H9 (cell line): Measurements from ENCODE around the gene TRAP1. TPM values are rescaled to one million over a fixed set of nuclear protein-coding genes. Genes with fewer than 3 reads are reported as not detected.
A peak's percentile ranks its signal among the peaks of the same experiment; 100 is the strongest.

Source experiments
- DNase-seq: peaks from one replicate; pipeline ENCODE4 v3.0.0-alpha.2; 2017
- H2AFZ ChIP-seq: one replicate; pipeline ENCODE4 v1.6.1; 2013; ENCODE audit warnings: mild to moderate bottlenecking, low read length, control low read depth, moderate library complexity
- H2AK5ac ChIP-seq: 2 replicates; pipeline ENCODE4 v1.6.1; 2013; ENCODE audit warnings: low read length, control low read depth, mixed read lengths; ENCODE audit not compliant: insufficient read length
- H2BK120ac ChIP-seq: one replicate; pipeline ENCODE4 v1.6.1; 2013; ENCODE audit warnings: low read depth, mild to moderate bottlenecking, low read length, control low read depth, inconsistent platforms; ENCODE audit not compliant: poor library complexity, severe bottlenecking
- H2BK12ac ChIP-seq: 2 replicates; pipeline ENCODE4 v1.6.1; 2013; ENCODE audit warnings: low read length, control low read depth, mixed read lengths, low read depth; ENCODE audit not compliant: insufficient read length
- H2BK15ac ChIP-seq: 2 replicates; pipeline ENCODE4 v1.6.1; 2013; ENCODE audit warnings: low read depth, low read length, control low read depth
- H2BK20ac ChIP-seq: one replicate; pipeline ENCODE4 v1.6.1; 2013; ENCODE audit warnings: low read depth, mild to moderate bottlenecking, low read length, control low read depth, inconsistent platforms; ENCODE audit not compliant: poor library complexity, severe bottlenecking
- H2BK5ac ChIP-seq: 2 replicates; pipeline ENCODE4 v1.6.1; 2013; ENCODE audit warnings: low read length, control low read depth, mixed read lengths; ENCODE audit not compliant: insufficient read length
- H3K14ac ChIP-seq: 2 replicates; pipeline ENCODE4 v1.6.1; 2013; ENCODE audit warnings: low read length, control low read depth; ENCODE audit not compliant: insufficient read depth
- H3K18ac ChIP-seq: 2 replicates; pipeline ENCODE4 v1.6.1; 2013; ENCODE audit warnings: low read depth, mild to moderate bottlenecking, mixed read lengths, low read length, control low read depth; ENCODE audit not compliant: insufficient read length
- H3K23ac ChIP-seq: 2 replicates; pipeline ENCODE4 v1.6.1; 2013; ENCODE audit warnings: low read length, control low read depth, mixed read lengths, low read depth; ENCODE audit not compliant: insufficient read length
- H3K23me2 ChIP-seq: 2 replicates; pipeline ENCODE4 v1.6.1; 2013; ENCODE audit warnings: low read depth, mild to moderate bottlenecking, mixed read lengths, low read length, control low read depth; ENCODE audit not compliant: insufficient read length, poor library complexity, severe bottlenecking
- H3K27ac ChIP-seq: 2 replicates; pipeline ENCODE4 v1.5.1; 2013; ENCODE audit warnings: low read length, control low read depth, mixed read lengths, low read depth; ENCODE audit not compliant: insufficient read length
- H3K27me3 ChIP-seq: 2 replicates; pipeline ENCODE4 v1.6.1; 2013; ENCODE audit warnings: low read length, control low read depth, inconsistent platforms; ENCODE audit not compliant: insufficient read depth
- H3K4ac ChIP-seq: 2 replicates; pipeline ENCODE4 v1.6.1; 2013; ENCODE audit warnings: low read depth, mild to moderate bottlenecking, control low read depth, inconsistent platforms, low read length, moderate library complexity
- H3K4me1 ChIP-seq: 2 replicates; pipeline ENCODE4 v1.6.1; 2013; ENCODE audit warnings: low read length, control low read depth, inconsistent platforms; ENCODE audit not compliant: insufficient read depth
- H3K4me2 ChIP-seq: 2 replicates; pipeline ENCODE4 v1.6.1; 2013; ENCODE audit warnings: low read length, control low read depth, mixed read lengths; ENCODE audit not compliant: insufficient read length, insufficient read depth
- H3K56ac ChIP-seq: 2 replicates; pipeline ENCODE4 v1.6.1; 2013; ENCODE audit warnings: low read depth, mild to moderate bottlenecking, mixed read lengths, low read length, control low read depth; ENCODE audit not compliant: insufficient read length
- H3K79me1 ChIP-seq: 2 replicates; pipeline ENCODE4 v1.6.1; 2013; ENCODE audit warnings: low read depth, mild to moderate bottlenecking, moderate library complexity, low read length, control low read depth, inconsistent platforms; ENCODE audit not compliant: insufficient read depth, poor library complexity, severe bottlenecking
- H3K79me2 ChIP-seq: 2 replicates; pipeline ENCODE4 v1.6.1; 2013; ENCODE audit warnings: low read length, control low read depth, inconsistent platforms; ENCODE audit not compliant: insufficient read depth
- H3K9ac ChIP-seq: 2 replicates; pipeline ENCODE4 v1.6.1; 2013; ENCODE audit warnings: low read length, control low read depth, mixed read lengths; ENCODE audit not compliant: insufficient read length; ENCODE audit errors: extremely low read depth
- H3K9me3 ChIP-seq: one replicate; pipeline ENCODE4 v1.6.1; 2013; ENCODE audit warnings: low read depth, low read length, inconsistent platforms; ENCODE audit not compliant: control insufficient read depth
- H3T11ph ChIP-seq: one replicate; pipeline ENCODE4 v1.6.1; 2013; ENCODE audit warnings: mild to moderate bottlenecking, low read length, control low read depth, inconsistent platforms
- H4K20me1 ChIP-seq: one replicate; pipeline ENCODE4 v1.6.1; 2013; ENCODE audit not compliant: control insufficient read depth, insufficient read length, insufficient read depth
- H4K5ac ChIP-seq: 2 replicates; pipeline ENCODE4 v1.6.1; 2013; ENCODE audit warnings: low read depth, mild to moderate bottlenecking, mixed read lengths, low read length, control low read depth; ENCODE audit not compliant: insufficient read length
- H4K8ac ChIP-seq: replicated peaks from 2 replicates; pipeline ENCODE4 v1.6.1; 2013; ENCODE audit warnings: low read length, control low read depth, mixed read lengths, low read depth; ENCODE audit not compliant: insufficient read length
- H4K91ac ChIP-seq: 2 replicates; pipeline ENCODE4 v1.6.1; 2013; ENCODE audit warnings: low read depth, mild to moderate bottlenecking, moderate library complexity, mixed read lengths, low read length, control low read depth; ENCODE audit not compliant: insufficient read length
- H3K27ac Mint-ChIP-seq, 3 experiments: 2 replicates in 2 of 3; 3 replicates in 1 of 3; pipeline ENCODE4 v1.8.0; 2020 to 2021; ENCODE audit warnings: mixed read lengths in 3 of 3, mild to moderate bottlenecking in 1 of 3, moderate library complexity in 1 of 3
- H3K27me3 Mint-ChIP-seq: 2 replicates; pipeline ENCODE4 v1.8.0; 2021; ENCODE audit warnings: low read depth, mild to moderate bottlenecking, moderate library complexity, mixed read lengths
- H3K36me3 Mint-ChIP-seq, 3 experiments: 2 replicates in 2 of 3; 3 replicates in 1 of 3; pipeline ENCODE4 v1.8.0; 2020 to 2021; ENCODE audit warnings: low read depth in 3 of 3, mixed read lengths in 3 of 3; ENCODE audit not compliant: insufficient read depth in 1 of 3
- H3K4me1 Mint-ChIP-seq, 2 experiments: 2 replicates each; pipeline ENCODE4 v1.8.0; 2020; ENCODE audit warnings: mixed read lengths in 2 of 2
- H3K4me3 Mint-ChIP-seq, 2 experiments: 2 replicates in 1 of 2; 3 replicates in 1 of 2; pipeline ENCODE4 v1.8.0; 2020 to 2021; ENCODE audit warnings: mild to moderate bottlenecking in 2 of 2, mixed read lengths in 2 of 2, moderate library complexity in 1 of 2
- H3K9me3 Mint-ChIP-seq, 2 experiments: 2 replicates in 1 of 2; 3 replicates in 1 of 2; pipeline ENCODE4 v1.8.0; 2020; ENCODE audit warnings: mild to moderate bottlenecking in 2 of 2, mixed read lengths in 2 of 2, moderate library complexity in 1 of 2
- CTCF ChIP-seq: fragments of 200-600 bp; sonication (generic); conservative IDR thresholded peaks from 3 replicates; pipeline ENCODE4 v1.8.0; 2021; ENCODE audit warnings: antibody characterized with exemption, mild to moderate bottlenecking
- WGBS: extraction: QIAGEN DNeasy Blood & Tissue Kit; methylation state at CpG from one replicate; pipeline ENCODE4 v1.1.7; 2013; ENCODE audit warnings: missing lambda C conversion rate, low lambda C conversion rate, mixed read lengths; ENCODE audit not compliant: insufficient read length; ENCODE audit errors: extremely low coverage; 5-methylcytosine and 5-hydroxymethylcytosine counted together
- total RNA-seq: library from RNA; stranded (reverse); gene quantifications from 2 replicates; pipeline ENCODE4 v1.2.1, GENCODE V29; 2021

TRAP1 gene
- total RNA-seq, 1 experiment from 2014 or later, result 211 TPM

GRCh38 chr16:3712861-3713372, 4.4 kb downstream of the TRAP1 start:
- no peak overlapping the region for H3K14ac ChIP-seq
- no peak overlapping the region for H3K56ac ChIP-seq
- no peak overlapping the region for H2BK12ac ChIP-seq
- no peak overlapping the region for H3K4me2 ChIP-seq
- no peak overlapping the region for H2AK5ac ChIP-seq
- H3K27ac ChIP-seq, result no peak overlapping the region
- Mint-ChIP-seq H3K4me3 (no peak overlapping the region), H3K27ac (peak overlapping the region; percentile 62 to 93 (median 83); a peak in 6 of 7 replicates), H3K9me3 (no peaks in the 10 kb centered on the region; a peak in 1 of 5 replicates), H3K27me3 (no peaks in the 10 kb centered on the region), H3K4me1 (peaks cover 25 to 26% of the 10 kb centered on the region in 2 experiments), H3K36me3 (peaks cover 10 to 48% (median 24%) of the 10 kb centered on the region in 3 experiments; a peak in 6 of 7 replicates)
- peaks cover 6% of the 10 kb centered on the region for H3K23me2 ChIP-seq
- peaks cover 21% of the 10 kb centered on the region; the same call in 1 of the 2 replicates for H3K79me2 ChIP-seq
- H2BK5ac ChIP-seq, result no peak overlapping the region
- H2AFZ ChIP-seq, result no peak overlapping the region
- H3K79me1 ChIP-seq, result peaks cover 2% of the 10 kb centered on the region
- no CpG with 5 or more reads among the region's 16 CpGs for WGBS
- H3T11ph ChIP-seq, result no peak overlapping the region
- no peak overlapping the region for H4K5ac ChIP-seq
- H3K4ac ChIP-seq, result no peak overlapping the region
- no peak for TF ChIP-seq CTCF
- H4K91ac ChIP-seq, result no peak overlapping the region
- DNase-seq, result no peak
- no peaks in the 10 kb centered on the region for H3K27me3 ChIP-seq
- H3K18ac ChIP-seq, result no peak overlapping the region
- H3K23ac ChIP-seq, result no peak overlapping the region
- H2BK15ac ChIP-seq, result no peak overlapping the region
- no peaks in the 10 kb centered on the region for H3K9me3 ChIP-seq
- no peak overlapping the region for H2BK20ac ChIP-seq
- no peaks in the 10 kb centered on the region for H3K4me1 ChIP-seq
- H2BK120ac ChIP-seq, result no peak overlapping the region
- no peak overlapping the region for H3K9ac ChIP-seq
- no peaks in the 10 kb centered on the region for H4K20me1 ChIP-seq
- H4K8ac ChIP-seq, result no peak overlapping the region
